Activated T-cell treated with anti-CD3 and anti-CD28 coated beads for 24 hours (primary cell): ENCODE measurements around the gene PRICKLE2.

Experiments used
- DNase-seq: peaks from one replicate; pipeline ENCODE4 v3.0.0-alpha.2; 2020; ENCODE audit warnings: low read depth

The PRICKLE2 gene

GRCh38 chr3:64187065-64187959 lies 38.0 kb downstream of the PRICKLE2 start:
- DNase-seq: no peak

DNA sequence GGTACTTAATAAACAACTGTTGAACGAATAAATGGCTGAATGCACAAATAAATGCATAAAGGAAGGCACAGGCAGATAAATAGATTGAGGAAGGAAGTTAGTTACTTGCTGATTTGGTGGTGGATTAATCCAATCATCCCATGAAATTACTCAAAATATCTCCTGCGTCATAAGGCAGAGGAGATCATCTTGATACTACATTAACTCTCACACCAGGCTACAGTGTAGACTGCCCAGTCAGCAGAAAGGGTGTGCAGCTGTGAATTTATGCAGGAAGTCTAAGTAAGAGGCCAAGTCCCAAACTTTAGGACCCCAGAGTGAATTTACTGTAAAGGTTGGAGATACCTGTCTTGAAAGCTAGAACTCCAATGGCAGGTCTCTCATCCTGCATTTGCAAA lies 38.6 kb downstream of the PRICKLE2 start:
- no peak for DNase-seq

DNA sequence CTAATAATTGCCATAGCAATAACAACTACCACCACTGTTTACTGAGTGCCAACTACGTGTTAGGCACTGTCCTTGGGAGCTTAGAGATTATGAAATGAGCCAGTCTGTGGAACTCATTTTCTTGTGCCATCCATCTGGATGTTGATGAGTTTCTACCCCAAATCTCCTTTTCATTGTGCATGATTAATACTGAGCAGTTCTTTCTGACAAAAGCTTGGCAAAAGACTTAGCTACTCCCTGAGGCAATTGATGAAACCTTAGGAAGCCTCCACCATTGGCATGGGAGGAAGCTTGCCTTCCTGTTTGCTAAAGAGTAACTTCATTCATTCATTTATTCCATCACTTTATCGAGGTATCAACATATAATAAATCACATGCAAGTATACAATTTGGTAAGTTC lies 39.8 kb downstream of the PRICKLE2 start:
- DNase-seq: no peak

- no peak for DNase-seq
These were observed 40.6 kb downstream of the PRICKLE2 start for GRCh38 chr3:64184621-64185020.

GRCh38 chr3:64179860-64180259 lies 45.4 kb downstream of the PRICKLE2 start:
- DNase-seq: no peak

DNA sequence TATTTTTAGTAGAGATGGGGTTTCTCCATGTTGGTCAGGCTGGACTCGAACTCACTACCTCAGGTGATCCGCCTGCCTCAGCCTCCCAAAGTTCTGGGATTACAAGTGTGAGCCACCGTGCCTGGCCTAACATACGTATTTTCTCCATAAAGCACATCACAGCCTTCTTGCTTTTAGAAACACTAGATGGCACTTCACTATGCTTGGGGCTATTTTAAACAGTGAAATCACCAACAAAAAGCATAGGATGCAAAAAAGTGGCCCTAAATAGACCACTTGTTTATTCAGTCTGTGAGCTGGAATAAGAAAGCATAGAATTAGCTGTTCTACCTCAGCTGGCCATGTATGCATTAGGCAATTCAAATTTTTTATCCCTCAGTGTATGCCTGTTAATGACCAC lies 46.0 kb downstream of the PRICKLE2 start:
- DNase-seq: no peak

DNA sequence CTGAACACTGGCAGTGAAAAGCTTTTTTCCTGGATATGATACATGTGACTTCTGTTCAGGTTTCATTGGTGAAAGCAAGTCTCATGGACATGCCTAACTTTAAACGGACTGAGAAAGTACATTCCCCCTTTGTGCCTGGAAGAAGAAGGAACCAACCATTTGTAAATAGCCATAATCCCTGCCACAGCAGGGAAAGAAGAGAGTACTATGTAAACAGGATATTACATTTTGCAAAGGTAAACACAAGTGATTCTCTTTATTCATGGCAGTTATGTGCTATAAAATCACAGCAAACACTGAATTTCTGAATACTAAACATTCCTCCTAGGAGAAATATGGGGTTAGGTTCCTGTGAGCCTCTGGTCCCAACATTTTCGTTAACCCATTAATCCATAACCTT lies 46.8 kb downstream of the PRICKLE2 start:
- DNase-seq: no peak

DNA sequence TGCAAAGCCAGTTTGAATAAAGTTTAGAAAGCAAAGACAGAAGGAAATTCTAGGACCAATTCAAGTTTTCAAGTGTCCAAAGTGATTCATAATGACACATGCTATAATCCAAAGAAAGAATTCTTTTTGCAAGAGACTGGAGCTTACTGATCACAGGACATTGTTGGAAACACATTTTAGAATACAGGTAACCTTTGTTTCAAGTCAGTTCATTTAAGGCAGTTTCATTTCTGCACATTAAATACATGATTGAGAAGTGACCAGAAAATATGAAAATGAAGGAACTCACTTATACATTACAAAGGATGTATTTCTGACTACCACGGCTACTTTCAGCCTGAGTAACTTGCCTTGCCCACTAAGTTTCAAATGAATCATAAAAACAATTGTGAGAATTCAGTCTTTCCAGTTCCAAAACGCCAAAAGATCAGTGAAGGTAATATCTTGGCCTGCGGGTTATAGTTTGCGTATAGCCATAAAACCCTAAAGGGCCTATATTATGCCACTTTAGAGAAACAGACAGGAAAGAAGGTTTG lies 48.7 kb downstream of the PRICKLE2 start:
- no peak for DNase-seq

GRCh38 chr3:64174328-64174727 lies 50.9 kb downstream of the PRICKLE2 start:
- no peak for DNase-seq

- no peak for DNase-seq
These were observed 51.7 kb downstream of the PRICKLE2 start for GRCh38 chr3:64173563-64173962.

GRCh38 chr3:64170270-64170669 lies 55.0 kb downstream of the PRICKLE2 start:
- DNase-seq: no peak

GRCh38 chr3:64167868-64168267 lies 57.4 kb downstream of the PRICKLE2 start:
- no peak for DNase-seq

DNA sequence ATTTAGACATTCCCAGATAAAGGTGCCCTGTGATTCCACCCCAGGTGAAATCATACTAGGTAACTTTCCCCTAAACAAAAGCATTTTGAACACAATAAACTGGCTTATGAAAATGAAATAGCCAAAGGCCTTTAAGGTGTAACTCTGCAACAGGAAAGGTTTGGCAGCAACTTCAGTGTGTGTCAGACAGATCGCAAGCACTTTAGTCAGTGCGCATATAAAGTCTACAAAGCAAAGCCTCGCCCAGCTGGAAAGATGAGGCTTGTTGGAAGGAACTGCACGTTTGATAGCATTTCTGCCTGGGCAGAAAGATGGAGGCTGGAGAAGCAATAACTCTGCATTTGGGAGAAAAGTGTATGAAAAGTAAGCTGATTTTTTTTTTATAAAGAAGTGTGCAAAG lies 57.9 kb downstream of the PRICKLE2 start:
- no peak for DNase-seq

DNA sequence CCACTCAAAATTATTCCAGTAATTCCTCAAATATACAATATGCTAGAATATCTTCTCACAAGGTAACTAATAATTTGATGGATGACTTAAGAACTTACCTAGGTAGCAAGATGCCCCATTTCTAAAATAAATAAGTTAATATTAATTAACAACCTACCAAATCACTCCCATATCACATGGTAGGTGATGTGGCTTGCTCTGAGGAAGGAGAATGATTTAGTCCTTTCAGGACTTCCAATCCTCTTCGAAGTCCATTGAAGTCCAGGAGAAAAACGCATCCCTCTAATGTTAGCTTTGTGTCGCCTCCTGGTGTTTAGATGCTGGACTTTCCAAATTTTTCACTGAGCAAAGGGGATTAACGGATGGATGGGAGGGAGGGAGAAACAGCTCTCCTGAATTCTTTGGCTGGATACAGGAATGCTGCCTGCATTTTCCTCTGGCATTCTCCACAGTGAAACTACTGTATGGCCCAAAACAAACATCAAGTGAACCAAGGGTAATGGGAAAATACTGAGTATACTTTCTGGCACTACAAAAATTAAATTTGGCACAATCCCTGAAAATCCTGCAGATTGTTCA lies 58.6 kb downstream of the PRICKLE2 start:
- no peak for DNase-seq

- no peak for DNase-seq
These were observed 60.9 kb downstream of the PRICKLE2 start for GRCh38 chr3:64164349-64164748.

DNA sequence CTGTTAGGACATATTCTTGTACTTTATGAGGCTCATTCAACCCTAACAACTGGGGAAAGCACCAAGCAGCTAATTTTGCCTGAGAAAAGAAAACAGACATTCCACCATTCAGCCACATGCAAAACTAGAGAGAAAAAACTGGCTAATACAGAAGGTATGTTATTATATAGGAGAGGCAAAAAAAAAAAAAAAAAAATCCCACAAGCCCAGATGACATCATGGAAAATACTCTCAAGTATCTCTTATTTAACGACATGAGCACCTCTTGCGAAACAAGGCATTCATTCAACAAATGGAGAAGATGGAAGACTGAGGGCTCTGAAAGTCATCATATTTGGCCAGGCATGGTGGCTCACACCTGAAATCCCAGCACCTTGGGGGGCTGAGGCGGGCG lies 61.5 kb downstream of the PRICKLE2 start:
- DNase-seq: no peak

DNA sequence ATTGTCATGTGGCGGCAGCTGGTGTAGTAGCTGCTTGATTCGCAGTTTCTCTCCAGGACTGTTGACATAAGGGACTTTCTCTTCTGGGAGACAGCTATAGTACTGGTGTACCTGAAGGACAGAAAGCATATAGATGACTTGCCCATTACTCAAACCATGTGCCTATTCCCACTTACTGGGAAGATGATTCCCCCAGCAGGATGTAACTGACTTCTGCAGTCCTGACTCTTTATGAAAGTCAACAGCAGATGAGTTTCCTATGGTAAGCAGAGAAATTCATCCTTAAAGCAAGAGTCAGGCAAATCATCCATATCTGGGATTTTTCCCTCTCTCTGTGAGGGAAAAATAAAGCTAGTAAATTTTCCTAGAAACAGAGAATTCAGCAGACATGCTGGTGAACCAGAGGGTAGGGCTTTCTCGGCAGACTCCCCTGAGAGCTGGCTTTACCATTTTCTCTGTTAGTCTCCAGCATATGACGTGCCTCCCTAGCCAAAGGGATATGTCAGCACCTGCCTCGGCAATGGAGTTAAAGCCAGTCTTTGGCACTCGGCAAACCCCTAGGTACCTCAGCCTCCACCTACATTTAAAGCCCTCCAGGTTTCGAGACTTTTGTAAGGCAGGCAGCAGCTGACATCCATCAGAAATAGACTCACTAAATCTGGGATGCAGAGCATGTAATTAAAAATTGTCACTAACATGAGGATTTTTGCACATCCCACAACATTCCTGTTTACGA lies 62.1 kb downstream of the PRICKLE2 start:
- no peak for DNase-seq

- DNase-seq: no peak
These were observed 63.7 kb downstream of the PRICKLE2 start for GRCh38 chr3:64161481-64161952.

GRCh38 chr3:64160000-64160695 lies 65.1 kb downstream of the PRICKLE2 start:
- DNase-seq: no peak

DNA sequence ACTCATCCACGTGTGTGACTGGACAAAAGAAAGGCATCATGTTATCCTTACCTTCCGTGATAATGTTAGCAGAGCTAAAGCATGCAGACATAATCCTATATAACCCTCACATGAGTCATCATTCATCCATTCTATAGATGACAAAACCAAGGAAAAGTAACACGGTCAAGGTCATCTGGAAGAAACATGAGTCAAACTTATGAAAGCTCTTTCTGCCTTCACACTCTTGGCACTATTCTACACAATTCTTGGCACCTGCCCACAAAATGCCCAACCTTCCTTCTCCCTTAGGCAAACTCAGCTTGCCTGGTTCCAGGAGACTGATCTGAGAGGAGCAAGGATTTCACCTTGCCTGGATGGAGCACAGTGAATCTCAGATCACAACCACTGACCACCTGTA lies 66.9 kb downstream of the PRICKLE2 start:
- no peak for DNase-seq

GRCh38 chr3:64157150-64158035 lies 67.9 kb downstream of the PRICKLE2 start:
- DNase-seq: no peak
